Measurements from ENCODE around the gene PXMP2. TPM values are rescaled to one million over a fixed set of nuclear protein-coding genes. Genes with fewer than 3 reads are reported as not detected.

Gene PXMP2
- total RNA-seq, 2 experiments from 2014 or later: 58.1 to 103 TPM

GRCh38 chr12:132675757-132676432 is 11.5 kb upstream of the PXMP2 start:
- intact Hi-C loops (cut with micrococcal nuclease; ENCODE audit: unreplicated experiment): no loop called here
- ChIA-PET POLR2A (no interaction called here), CTCF (ENCODE audit: unreplicated experiment) (no interaction called here)
- BruUV-seq (replicated peaks): no TSS peak
- no peak for DNase-seq (ENCODE audit: low spot score)
- TF ChIP-seq EZH2phosphoT487 (IDR thresholded peaks at IDR 0.05; ENCODE audit: borderline replicate concordance, low read depth, low read length) (no peak), CTCF (conservative IDR thresholded peaks at IDR 0.05; ENCODE audit: low read length) (no peak)
- no peaks in the 10 kb centered on the region for H3K4me1 ChIP-seq (ENCODE audit: insufficient read depth, low read length, poor library complexity, severe bottlenecking)
- H3K4me2 ChIP-seq (ENCODE audit: low read length): no peak overlapping the region
- H3K4me3 ChIP-seq (ENCODE audit: low read depth, low read length, poor library complexity, severe bottlenecking): no peak overlapping the region
- no peak overlapping the region for H3K27ac ChIP-seq (ENCODE audit: low read depth, low read length, poor library complexity, severe bottlenecking)
- peaks cover 97% of the 10 kb centered on the region for H3K36me3 ChIP-seq (ENCODE audit: insufficient read depth, low read length)
- peaks cover 5% of the 10 kb centered on the region; the same call in 1 of the 2 replicates for H4K20me1 ChIP-seq (ENCODE audit: insufficient read depth, low read length)
- no peak overlapping the region for H2AFZ ChIP-seq (ENCODE audit: low read length)
- H3K9me2 ChIP-seq (ENCODE audit: insufficient read depth, low read length): no peaks in the 10 kb centered on the region
- H3K9me3 ChIP-seq (ENCODE audit: low read length): no peaks in the 10 kb centered on the region
- H3K79me2 ChIP-seq (ENCODE audit: insufficient read depth, low read depth, low read length): peaks cover 21% of the 10 kb centered on the region

- POLR2A ChIA-PET: no interaction called here
- no peak for TF ChIP-seq CTCF (conservative IDR thresholded peaks at IDR 0.05; ENCODE audit: low read length)
- no peak for TF ChIP-seq EZH2phosphoT487 (IDR thresholded peaks at IDR 0.05; ENCODE audit: borderline replicate concordance, low read depth, low read length)
- no TSS peak for BruUV-seq (replicated peaks)
Measured at GRCh38 chr12:132677492-132677891, 9.9 kb upstream of the PXMP2 start.

GRCh38 chr12:132685400-132685799 is 2.0 kb upstream of the PXMP2 start:
- Histone ChIP-seq H3K9me3 (ENCODE audit: low read length) (no peaks in the 10 kb centered on the region), H3K9me2 (ENCODE audit: insufficient read depth, low read length) (no peaks in the 10 kb centered on the region), H4K20me1 (ENCODE audit: insufficient read depth, low read length) (peaks cover 27% of the 10 kb centered on the region), H3K79me2 (ENCODE audit: insufficient read depth, low read depth, low read length) (peaks cover 75% of the 10 kb centered on the region), H3K4me1 (ENCODE audit: insufficient read depth, low read length, poor library complexity, severe bottlenecking) (peaks cover 25% of the 10 kb centered on the region), H3K36me3 (ENCODE audit: insufficient read depth, low read length) (peaks cover 36% of the 10 kb centered on the region), H3K4me3 (ENCODE audit: low read depth, low read length, poor library complexity, severe bottlenecking) (peak overlapping the region; percentile 98), H2AFZ (ENCODE audit: low read length) (no peak overlapping the region), H3K27ac (ENCODE audit: low read depth, low read length, poor library complexity, severe bottlenecking) (no peak overlapping the region), H3K4me2 (ENCODE audit: low read length) (peak overlapping the region; percentile 73)
- TF ChIP-seq CTCF (conservative IDR thresholded peaks at IDR 0.05; ENCODE audit: low read length) (no peak), EZH2phosphoT487 (IDR thresholded peaks at IDR 0.05; ENCODE audit: borderline replicate concordance, low read depth, low read length) (no peak)
- ChIA-PET POLR2A (no interaction called here), CTCF (ENCODE audit: unreplicated experiment) (no interaction called here)
- TSS peak; percentile 77 for BruUV-seq (replicated peaks)
- no peak for DNase-seq (ENCODE audit: low spot score)
- intact Hi-C loops (cut with micrococcal nuclease; ENCODE audit: unreplicated experiment): no loop called here

More at GRCh38 chr12:132677492-132677891, 9.9 kb upstream of the PXMP2 start:
- no peak for DNase-seq (ENCODE audit: low spot score)
- Histone ChIP-seq H3K9me3 (ENCODE audit: low read length) (no peaks in the 10 kb centered on the region), H4K20me1 (ENCODE audit: insufficient read depth, low read length) (peaks cover 5% of the 10 kb centered on the region; the same call in 1 of the 2 replicates), H3K4me3 (ENCODE audit: low read depth, low read length, poor library complexity, severe bottlenecking) (no peak overlapping the region), H3K36me3 (ENCODE audit: insufficient read depth, low read length) (peaks cover 84% of the 10 kb centered on the region), H3K4me1 (ENCODE audit: insufficient read depth, low read length, poor library complexity, severe bottlenecking) (no peaks in the 10 kb centered on the region), H3K4me2 (ENCODE audit: low read length) (no peak overlapping the region), H2AFZ (ENCODE audit: low read length) (no peak overlapping the region), H3K79me2 (ENCODE audit: insufficient read depth, low read depth, low read length) (peaks cover 37% of the 10 kb centered on the region), H3K9me2 (ENCODE audit: insufficient read depth, low read length) (no peaks in the 10 kb centered on the region), H3K27ac (ENCODE audit: low read depth, low read length, poor library complexity, severe bottlenecking) (no peak overlapping the region)
- intact Hi-C loops (cut with micrococcal nuclease; ENCODE audit: unreplicated experiment): no loop called here
- CTCF ChIA-PET (ENCODE audit: unreplicated experiment): no interaction called here
